Endothelial cell of umbilical vein (primary cell): ENCODE data around the gene MACROD2.

Source experiments
- FOS ChIP-seq: IDR thresholded peaks from 2 replicates; pipeline ENCODE4 v1.6.1; 2011; ENCODE audit warnings: mild to moderate bottlenecking, low read length, moderate library complexity, borderline replicate concordance; ENCODE audit not compliant: insufficient read depth
- JUN ChIP-seq: IDR thresholded peaks from 2 replicates; pipeline ENCODE4 v1.6.1; 2011; ENCODE audit warnings: borderline replicate concordance, low read depth; ENCODE audit not compliant: insufficient read length, insufficient read depth
- MYC ChIP-seq: IDR thresholded peaks from one replicate; pipeline ENCODE4 v1.6.1; 2011; ENCODE audit warnings: mild to moderate bottlenecking, low read depth, low read length
- POLR2A ChIP-seq: IDR thresholded peaks from 2 replicates; pipeline ENCODE4 v1.6.1; 2012; ENCODE audit warnings: low read depth, mild to moderate bottlenecking, control low read depth, low read length
- TF ChIP-seq, protein P1 (sequence below), 2 donors: IDR thresholded peaks; 1 replicate in 1 of 2; 2 replicates in 1 of 2; pipeline ENCODE4 v1.5.1; 2011; ENCODE audit warnings: low read length in 2 of 2, mild to moderate bottlenecking in 2 of 2, moderate library complexity in 2 of 2, control low read depth in 1 of 2, inconsistent platforms in 1 of 2, low read depth in 1 of 2; ENCODE audit not compliant: insufficient read depth in 1 of 2; ENCODE audit errors: extremely low read depth in 1 of 2
- TF ChIP-seq, protein P2 (sequence below): IDR thresholded peaks from 2 replicates; pipeline ENCODE4 v1.6.1; 2011; ENCODE audit not compliant: insufficient read depth, insufficient read length

- TF ChIP-seq, protein P1, sequence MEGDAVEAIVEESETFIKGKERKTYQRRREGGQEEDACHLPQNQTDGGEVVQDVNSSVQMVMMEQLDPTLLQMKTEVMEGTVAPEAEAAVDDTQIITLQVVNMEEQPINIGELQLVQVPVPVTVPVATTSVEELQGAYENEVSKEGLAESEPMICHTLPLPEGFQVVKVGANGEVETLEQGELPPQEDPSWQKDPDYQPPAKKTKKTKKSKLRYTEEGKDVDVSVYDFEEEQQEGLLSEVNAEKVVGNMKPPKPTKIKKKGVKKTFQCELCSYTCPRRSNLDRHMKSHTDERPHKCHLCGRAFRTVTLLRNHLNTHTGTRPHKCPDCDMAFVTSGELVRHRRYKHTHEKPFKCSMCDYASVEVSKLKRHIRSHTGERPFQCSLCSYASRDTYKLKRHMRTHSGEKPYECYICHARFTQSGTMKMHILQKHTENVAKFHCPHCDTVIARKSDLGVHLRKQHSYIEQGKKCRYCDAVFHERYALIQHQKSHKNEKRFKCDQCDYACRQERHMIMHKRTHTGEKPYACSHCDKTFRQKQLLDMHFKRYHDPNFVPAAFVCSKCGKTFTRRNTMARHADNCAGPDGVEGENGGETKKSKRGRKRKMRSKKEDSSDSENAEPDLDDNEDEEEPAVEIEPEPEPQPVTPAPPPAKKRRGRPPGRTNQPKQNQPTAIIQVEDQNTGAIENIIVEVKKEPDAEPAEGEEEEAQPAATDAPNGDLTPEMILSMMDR (IDR thresholded peaks at IDR 0.05; ENCODE audit: extremely low read depth in 1 of 2, insufficient read depth in 1 of 2, low read depth in 1 of 2, low read length in 2 of 2), result no peak
- no peak for TF ChIP-seq POLR2A
- no peak for TF ChIP-seq JUN
- no peak for TF ChIP-seq FOS
- TF ChIP-seq, protein P2, sequence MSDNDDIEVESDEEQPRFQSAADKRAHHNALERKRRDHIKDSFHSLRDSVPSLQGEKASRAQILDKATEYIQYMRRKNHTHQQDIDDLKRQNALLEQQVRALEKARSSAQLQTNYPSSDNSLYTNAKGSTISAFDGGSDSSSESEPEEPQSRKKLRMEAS, result no peak
- TF ChIP-seq MYC, result no peak
Observed at GRCh38 chr20:14355791-14356190, 360.5 kb downstream of the MACROD2 start.
